M059J (cell line): Measurements from ENCODE around the gene CHD6. TPM values are rescaled to one million over a fixed set of nuclear protein-coding genes. Genes with fewer than 3 reads are reported as not detected.

Source experiments
- DNase-seq: peaks from one replicate; pipeline ENCODE4 v3.0.0-alpha.2; 2012; ENCODE audit warnings: low read depth
- total RNA-seq: library from RNA; depleted of rRNA; stranded (reverse); fragments of >200 nt; shearing (Covaris generic); gene quantifications from 2 replicates; pipeline ENCODE4 v1.2.3, GENCODE V29; 2014

CHD6 gene
- total RNA-seq, 1 experiment from 2014 or later: 25.6 TPM

- no peak for DNase-seq
These were observed 244.9 kb downstream of the CHD6 start for GRCh38 chr20:41373251-41373783.

GRCh38 chr20:41371371-41371770 lies 246.8 kb downstream of the CHD6 start:
- no peak for DNase-seq

GRCh38 chr20:41370176-41370575 lies 248.0 kb downstream of the CHD6 start:
- no peak for DNase-seq

GRCh38 chr20:41369673-41370072 lies 248.5 kb downstream of the CHD6 start:
- DNase-seq: no peak

- no peak for DNase-seq
These were observed 250.2 kb downstream of the CHD6 start for GRCh38 chr20:41367956-41368355.

- DNase-seq: no peak
These were observed 250.8 kb downstream of the CHD6 start for GRCh38 chr20:41367393-41367695.

GRCh38 chr20:41366546-41367392 lies 251.4 kb downstream of the CHD6 start, which contains the start of gene EMILIN3:
EMILIN3 (minus strand) TSS chr20:41366818; CDS start chr20:41366634, 184 bp downstream.
- DNase-seq: no peak

- no peak for DNase-seq
These were observed 252.2 kb downstream of the CHD6 start for GRCh38 chr20:41365777-41366545.

GRCh38 chr20:41364967-41365765 lies 253.0 kb downstream of the CHD6 start:
- DNase-seq: no peak

GRCh38 chr20:41364236-41364855 lies 253.8 kb downstream of the CHD6 start:
- DNase-seq: no peak

GRCh38 chr20:41363601-41364000 lies 254.6 kb downstream of the CHD6 start:
- no peak for DNase-seq

GRCh38 chr20:41362748-41363140 lies 255.4 kb downstream of the CHD6 start:
- DNase-seq: no peak

- no peak for DNase-seq
These were observed 256.1 kb downstream of the CHD6 start for GRCh38 chr20:41361757-41362747.

GRCh38 chr20:41360831-41361756 lies 257.1 kb downstream of the CHD6 start:
- no peak for DNase-seq

- DNase-seq: no peak
These were observed 258.6 kb downstream of the CHD6 start for GRCh38 chr20:41359541-41360011.

- DNase-seq: no peak
These were observed 259.5 kb downstream of the CHD6 start for GRCh38 chr20:41358717-41359116.

GRCh38 chr20:41358230-41358629 lies 259.9 kb downstream of the CHD6 start:
- DNase-seq: no peak

- DNase-seq: no peak
These were observed 260.6 kb downstream of the CHD6 start for GRCh38 chr20:41357424-41358163.
